Stimulated activated CD4-positive, alpha-beta T cell treated with anti-CD3 and anti-CD28 coated beads, Interleukin-4, amount 100 ng/mL, for 24 hours (primary cell): ENCODE results near the gene TBC1D22A.

Experiments
- DNase-seq: peaks from one replicate; pipeline ENCODE4 v3.0.0-alpha.2; 2020

TBC1D22A gene

DNA sequence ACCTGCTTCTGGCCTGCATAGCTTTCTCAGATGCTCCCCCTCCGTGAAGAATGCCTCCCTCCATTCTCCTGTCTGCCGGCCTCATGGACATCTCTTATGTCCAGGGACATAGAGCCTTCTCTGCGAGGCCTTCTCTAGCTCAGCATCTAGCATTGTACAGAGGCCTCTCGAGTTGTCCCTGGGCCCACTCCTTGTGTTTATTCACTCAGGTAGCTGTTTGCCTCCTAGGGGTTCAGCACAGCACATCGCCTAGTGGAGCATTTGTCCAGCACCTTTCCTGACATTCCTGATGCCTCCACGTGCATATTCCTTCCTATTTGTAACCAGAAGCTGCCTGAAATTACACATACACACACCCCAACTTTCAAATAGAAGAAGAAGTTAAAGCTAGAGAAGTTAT lies 101.3 kb downstream of the TBC1D22A start:
- no peak for DNase-seq

DNA sequence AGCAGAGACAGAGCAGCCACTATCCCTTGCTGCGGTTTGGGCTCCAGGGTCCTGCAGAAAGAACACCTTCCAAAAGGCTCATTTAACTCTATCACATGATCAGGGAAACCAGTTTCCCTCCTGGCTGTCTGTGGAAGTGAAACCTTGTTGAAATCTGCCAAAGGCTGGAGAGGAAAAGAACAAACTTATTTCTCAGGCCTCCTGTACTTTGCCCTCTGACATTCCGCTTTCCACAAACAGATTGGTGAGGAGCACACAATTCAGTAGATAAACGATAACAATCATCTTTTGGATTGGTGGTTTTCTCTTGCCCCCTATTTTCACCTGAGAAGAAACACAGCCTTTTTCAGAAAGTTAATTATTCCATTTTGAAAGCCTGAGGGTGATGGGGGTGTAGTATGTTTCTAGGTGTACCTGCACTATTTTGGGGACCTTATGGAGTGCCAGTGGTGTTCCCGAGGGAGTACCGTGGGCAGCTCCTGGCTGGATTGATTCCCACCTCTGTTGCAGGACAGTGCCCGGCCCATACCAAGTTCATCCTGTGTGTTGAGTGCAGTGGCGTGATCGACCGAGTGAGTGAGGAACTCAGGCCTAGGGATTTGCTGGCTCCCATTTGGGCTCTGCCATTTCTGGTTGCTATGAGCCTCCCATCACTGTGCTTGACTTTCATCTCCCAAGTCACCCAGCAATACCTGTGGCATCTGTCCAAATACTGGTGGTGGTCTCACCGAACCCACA lies 102.0 kb downstream of the TBC1D22A start:
- no peak for DNase-seq

DNA sequence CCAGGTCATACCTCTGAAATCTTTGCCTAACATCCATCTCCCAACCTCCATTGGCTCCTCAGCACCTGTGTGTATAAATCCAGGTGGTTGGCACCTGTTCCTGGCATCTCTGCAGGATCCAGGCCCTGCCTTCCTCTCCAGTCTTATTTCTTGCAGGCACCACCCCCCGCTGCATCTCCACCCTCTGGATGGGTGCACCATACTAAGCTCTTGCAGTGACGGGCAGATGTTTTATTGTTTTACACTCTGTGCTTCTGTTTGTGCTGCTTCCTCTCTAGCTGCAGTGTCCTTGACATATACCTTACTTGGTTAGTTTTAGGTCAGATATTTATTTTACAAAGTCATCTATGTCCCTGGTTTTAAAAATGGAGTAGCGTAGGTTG lies 102.6 kb downstream of the TBC1D22A start:
- no peak for DNase-seq

GRCh38 chr22:46865642-46866041 lies 103.2 kb downstream of the TBC1D22A start:
- no peak for DNase-seq

GRCh38 chr22:46866591-46866990 lies 104.1 kb downstream of the TBC1D22A start:
- DNase-seq: no peak

GRCh38 chr22:46867106-46867505 lies 104.7 kb downstream of the TBC1D22A start:
- DNase-seq: no peak

GRCh38 chr22:46869329-46869728 lies 106.9 kb downstream of the TBC1D22A start:
- no peak for DNase-seq

DNA sequence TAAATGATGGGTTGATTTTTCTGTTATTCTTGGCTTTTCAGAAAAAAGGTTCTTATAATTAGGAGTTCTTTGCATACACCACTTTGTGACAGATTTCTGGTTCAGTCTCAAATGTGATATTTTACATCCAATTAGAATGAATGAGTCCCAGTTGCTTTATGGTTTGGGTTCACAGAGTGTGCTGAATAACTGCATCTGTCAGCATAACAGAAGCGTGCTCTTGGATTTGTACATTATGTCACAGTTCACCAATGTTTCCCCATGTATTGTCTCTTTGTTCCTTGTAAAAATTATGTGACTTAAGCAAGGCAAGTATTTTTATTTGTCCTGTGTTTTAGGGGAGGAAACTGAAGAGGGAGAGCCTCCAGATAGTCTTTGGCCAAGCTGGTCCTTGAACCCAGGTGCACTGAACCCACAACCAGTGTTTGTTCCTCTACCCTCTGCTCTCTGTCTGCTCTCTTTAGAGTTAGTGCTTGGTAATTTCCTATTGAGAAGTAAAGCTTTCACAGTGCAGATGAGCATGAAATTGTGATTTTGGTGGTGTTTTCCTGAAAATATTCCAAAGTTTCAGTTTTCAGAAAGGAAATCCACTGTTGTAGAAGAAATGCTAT lies 107.5 kb downstream of the TBC1D22A start:
- no peak for DNase-seq

DNA sequence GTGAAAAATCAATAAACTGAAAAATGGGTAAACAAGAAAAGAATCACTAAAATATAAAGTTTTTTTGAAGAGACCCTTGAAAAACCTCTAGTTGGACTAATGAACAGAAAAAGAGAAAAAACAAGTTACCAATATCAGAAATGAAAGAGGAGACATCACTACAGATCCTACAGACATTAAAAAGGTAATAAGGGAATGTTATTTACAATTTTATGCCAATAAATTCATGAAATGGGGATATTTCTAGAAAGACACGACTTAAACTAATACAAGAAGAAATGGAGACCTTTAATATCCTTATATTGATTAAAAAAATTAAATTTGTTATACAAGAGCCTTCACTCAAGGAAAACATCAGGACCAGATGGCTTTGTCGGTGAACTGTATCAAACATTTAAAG lies 109.4 kb downstream of the TBC1D22A start:
- no peak for DNase-seq

GRCh38 chr22:46875089-46875488 lies 112.6 kb downstream of the TBC1D22A start:
- no peak for DNase-seq

- no peak for DNase-seq
Measured at GRCh38 chr22:46876357-46876934, 114.0 kb downstream of the TBC1D22A start.

GRCh38 chr22:46878191-46878948 lies 115.9 kb downstream of the TBC1D22A start:
- DNase-seq: no peak

GRCh38 chr22:46879083-46879482 lies 116.6 kb downstream of the TBC1D22A start:
- no peak for DNase-seq

DNA sequence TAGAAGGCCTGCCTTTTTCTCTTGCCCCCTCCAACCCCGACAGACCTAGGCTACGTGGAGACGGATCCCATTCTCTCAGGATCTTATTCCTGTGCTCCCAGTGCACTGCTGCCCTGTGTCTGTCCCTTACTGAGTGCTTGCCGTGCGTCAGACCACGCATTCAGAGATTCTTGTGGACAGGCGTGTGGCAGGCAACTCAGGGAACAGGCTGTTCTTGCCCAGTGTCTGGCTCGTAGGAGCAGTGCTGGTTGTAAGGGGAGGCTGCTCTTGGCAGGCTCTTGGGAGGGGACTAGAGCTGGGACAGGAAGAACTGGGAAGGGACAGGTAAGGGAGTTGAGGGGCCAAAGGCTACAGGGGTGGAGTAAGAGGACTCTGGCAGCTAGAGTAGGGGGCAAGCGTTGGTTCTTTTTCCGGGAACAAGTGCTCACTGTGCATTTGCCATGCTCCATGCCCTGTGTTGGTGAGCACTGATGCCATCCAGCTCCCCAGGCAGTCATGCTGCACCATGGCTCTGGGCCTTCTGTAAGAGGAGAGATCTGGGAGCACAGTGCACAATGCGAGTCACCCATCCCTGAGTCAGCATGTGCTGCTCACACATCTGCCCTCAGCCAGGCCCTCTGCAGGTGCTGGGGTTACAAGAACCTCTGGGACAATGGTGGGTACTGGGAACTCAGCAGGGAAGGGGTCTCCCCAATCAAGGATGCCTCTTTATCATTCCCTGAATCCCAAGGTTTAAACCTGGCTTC lies 119.1 kb downstream of the TBC1D22A start:
- peak; percentile 7 for DNase-seq

- no peak for DNase-seq
Measured at GRCh38 chr22:46883092-46883910, 120.9 kb downstream of the TBC1D22A start.

GRCh38 chr22:46884365-46884764 lies 121.9 kb downstream of the TBC1D22A start:
- no peak for DNase-seq

DNA sequence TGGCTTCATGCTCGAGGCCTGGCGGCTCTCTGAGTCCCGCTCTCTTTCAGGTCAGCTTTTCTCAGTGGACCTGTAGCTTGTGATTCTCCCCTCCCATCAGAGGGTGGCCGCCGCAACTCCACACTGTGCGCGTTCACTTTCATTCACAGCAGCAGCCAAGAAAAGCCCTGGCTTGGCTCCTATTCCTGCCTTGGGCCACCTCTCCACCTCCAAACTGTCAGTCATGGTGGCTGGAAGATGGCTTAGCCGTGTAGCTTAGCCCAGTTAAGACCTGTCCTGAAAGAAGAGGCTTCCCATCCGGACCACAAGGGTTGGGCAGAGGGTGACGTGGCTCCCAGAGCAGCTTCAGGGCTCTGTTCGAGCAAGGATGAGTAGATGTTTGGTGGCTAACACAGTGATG lies 125.5 kb downstream of the TBC1D22A start:
- DNase-seq: no peak

DNA sequence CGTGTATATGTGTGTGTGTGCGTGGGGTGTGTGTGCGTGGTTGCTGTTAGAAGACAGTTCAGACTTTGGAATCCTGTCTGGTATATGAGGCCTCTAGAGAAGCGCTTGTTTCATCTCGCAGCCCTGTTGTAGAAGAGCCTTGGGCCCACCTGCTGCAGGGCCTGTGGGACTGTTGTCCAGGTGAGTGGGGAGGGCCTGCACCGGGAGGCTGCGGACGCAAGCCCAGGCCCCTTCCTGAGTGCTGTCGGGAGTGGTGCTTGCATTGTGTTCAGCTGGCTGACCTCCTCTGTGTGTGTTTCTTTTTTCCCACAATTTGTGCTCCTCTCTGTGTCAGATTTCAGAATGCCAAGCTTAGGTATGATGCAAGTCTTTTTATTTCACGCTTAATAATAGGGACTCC lies 128.4 kb downstream of the TBC1D22A start:
- no peak for DNase-seq

DNA sequence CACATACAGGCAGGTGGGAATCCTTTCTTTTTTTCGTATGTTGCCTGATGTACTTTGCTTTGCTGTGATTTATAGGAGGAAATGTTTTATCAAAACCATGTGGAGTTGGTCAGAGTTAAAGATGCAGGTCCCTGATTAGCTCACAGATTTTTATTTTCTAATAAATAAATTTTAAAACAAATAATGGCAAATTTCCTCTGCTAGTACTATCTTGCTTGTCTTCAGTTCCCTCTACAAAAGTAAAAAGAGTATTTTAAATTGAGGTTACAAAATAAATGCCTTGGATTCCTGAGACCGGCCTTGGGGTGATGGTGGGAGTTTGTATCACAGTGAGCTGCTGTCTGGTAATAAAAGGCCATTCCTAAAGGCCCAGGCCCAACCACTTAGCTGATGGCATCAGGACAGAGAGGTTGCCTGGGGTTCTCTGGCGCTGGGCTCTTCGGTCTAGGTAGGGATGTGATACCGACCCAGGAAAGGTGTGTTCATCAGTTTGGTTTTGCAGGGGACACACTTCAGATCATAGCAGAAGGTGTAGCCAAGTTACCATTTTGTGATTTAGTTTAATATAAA lies 129.0 kb downstream of the TBC1D22A start:
- no peak for DNase-seq

DNA sequence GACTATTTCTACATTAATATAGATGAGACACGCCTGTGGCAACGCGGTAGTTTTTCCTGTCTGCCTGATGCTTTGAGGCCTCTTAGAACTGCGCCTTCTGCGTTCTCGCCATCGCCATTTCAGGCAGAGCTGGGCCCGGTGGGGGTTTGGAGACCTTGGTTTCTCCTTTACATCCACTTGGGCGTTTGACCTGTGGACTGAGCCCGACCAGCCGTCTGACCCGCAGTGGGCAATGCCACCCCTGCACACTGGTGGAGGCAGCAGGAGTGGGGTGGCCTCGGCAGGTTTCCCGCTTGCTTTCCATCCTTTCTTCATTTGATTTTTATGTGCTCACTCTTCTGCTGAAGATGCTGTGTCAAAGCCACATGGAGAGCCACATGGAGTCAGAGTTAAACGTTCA lies 130.4 kb downstream of the TBC1D22A start:
- DNase-seq: no peak

- no peak for DNase-seq
Measured at GRCh38 chr22:46893281-46894020, 131.0 kb downstream of the TBC1D22A start.
